Activated CD8-positive, alpha-beta memory T cell treated with anti-CD3 and anti-CD28 coated beads, Interleukin-2, amount 50 U/mL, for 24 hours (primary cell): ENCODE measurements around the gene HNRNPA3.
"Not testable (repeated sequence)": the region's sequence is repeated elsewhere in the genome, so short reads cannot be mapped to it uniquely, and the experiment has no call there.

ENCODE experiments used
- DNase-seq: peaks from one replicate; pipeline ENCODE4 v3.0.0-alpha.2; 2020; ENCODE audit errors: extremely low read depth

Gene HNRNPA3

DNA sequence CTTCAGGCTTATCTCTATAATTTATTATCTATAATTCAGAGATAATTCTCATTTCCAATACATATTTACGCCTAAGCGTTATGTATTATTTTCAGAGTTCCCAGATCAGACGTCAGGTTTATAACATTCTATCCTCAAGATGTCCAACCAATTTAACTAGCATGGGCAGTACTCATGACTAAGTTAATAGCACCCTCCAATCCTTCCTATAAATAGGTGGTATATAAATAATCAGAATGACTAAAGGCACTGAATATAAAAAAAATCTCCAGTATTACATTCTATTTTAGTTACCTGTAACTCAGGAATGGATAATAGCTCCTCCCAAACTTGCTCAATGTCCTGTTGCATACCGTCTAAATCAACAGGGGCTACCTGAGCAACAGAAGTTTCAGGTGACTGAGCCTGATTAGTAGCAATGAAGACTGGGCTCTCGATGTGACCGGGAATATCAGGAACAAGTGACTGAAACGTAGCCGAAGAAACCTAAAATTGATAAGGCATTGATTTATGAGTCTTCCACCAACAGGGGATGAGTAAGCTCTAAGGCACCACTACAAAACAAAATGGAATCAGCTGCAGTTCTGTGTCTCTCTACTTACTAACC lies 19.6 kb downstream of the HNRNPA3 start:
- no peak for DNase-seq

DNA sequence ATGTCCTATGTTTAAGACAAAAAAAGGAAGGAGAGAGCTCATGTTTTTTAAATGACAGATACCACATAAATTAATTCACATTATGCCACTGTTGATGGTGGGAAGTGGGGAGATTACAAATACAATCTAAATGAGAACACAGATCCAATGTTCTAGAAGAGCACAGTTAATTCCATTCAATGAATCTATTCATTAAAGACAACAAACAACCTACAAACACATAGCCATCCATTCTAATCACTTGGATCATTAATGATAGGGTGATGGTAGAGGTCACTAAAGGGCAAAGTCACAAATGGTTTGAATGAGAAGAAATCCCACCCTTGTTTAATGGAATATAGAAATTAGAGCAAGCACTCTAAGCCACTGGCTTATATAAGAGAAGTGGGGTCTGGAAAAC lies 21.7 kb downstream of the HNRNPA3 start:
- no peak for DNase-seq

DNA sequence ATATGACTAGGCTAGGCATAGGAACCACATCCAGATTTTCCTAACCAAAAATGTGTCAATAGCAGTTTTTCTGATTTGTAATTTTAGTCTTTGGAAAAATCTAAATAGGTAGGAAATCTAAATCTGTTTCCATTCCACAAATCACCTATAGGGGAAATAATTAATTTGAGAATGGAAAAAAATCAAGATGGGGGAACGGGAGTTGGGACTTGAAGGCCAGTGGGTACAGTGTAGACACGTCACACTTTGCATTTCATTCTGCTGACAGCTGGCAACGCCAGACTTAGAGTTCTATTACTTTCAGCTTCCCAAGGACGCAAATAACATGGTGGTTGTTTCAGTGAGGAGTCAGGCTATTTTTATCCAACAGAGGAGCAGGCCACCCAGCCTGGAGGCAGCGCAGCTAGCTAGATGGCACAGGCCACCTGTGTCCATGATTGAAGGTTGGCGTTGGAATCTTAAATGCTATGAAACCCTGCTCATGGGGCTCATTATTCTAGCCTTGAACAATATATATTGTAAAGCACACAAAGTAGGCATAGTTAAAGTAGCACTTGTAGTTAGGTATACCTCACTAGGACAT lies 23.4 kb downstream of the HNRNPA3 start:
- no peak for DNase-seq

DNA sequence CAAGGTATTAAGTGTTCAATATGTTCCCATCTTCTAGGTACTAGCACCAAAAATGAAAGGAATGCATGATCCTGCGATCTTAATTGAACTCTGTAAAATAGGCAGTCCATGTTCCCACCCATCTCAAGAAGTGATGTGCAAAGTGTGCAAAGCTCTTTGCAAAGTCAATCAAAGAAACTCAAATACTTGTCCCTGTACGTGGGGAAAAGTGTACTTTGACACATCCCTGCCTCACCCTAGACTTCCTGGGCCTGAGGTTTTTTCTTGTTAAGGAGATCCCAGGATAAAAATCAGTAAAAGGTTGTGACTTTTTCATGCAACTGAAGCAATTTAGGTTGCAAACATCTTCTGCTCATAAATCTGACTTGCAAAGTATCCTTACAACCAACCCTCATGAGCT lies 25.3 kb downstream of the HNRNPA3 start:
- DNase-seq = no peak

DNA sequence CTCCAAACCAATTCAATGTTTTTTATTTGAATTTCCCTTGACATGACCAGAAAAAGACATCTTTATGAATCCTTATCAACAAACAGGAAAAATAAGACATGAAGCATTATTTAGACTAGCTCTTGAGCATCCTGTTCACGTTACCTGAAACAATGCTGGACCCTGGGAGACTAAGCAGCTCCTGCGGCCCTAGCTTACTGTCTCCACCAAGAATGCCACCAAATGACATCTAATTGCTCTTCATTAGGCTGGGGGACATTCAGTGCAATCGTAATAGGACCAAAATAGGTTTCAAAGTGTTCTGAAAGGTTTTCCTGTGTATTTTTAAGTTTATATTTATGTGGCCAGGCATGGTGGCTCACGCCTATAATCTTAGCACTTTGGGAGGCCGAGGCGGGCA lies 26.5 kb downstream of the HNRNPA3 start:
- no peak for DNase-seq

DNA sequence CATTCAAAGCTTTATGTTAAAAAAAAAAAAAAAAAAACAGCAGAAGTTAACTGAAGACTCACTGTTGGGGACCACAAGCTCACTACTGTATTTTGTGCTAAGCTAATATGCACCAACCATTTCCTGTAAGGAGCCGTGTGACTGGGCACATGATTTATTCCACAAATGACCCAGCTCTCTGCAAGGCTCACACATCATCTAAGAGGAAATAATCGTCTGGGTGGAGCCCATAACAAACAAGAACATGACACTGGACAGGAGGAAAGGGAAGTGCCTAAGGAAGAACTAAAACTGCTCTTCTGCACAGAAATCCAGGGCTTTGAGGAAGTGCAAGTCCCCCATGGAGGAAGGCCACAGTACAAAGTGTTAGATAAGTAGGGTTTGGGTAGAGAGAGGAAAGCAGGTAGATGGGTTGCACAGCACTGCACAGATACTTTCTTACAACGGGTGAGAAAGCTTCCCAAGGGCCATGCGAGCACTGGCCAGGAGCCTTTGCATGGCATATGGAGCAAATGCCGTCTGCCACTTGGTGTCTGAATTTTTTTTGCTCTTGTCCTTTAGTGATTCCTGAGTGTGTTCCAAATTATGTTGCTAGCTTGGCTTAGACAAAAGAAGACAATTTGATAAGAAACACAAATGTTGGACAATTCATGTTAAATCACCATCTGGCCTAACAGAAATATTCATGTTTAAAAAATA lies 27.5 kb downstream of the HNRNPA3 start:
- DNase-seq = no peak

DNA sequence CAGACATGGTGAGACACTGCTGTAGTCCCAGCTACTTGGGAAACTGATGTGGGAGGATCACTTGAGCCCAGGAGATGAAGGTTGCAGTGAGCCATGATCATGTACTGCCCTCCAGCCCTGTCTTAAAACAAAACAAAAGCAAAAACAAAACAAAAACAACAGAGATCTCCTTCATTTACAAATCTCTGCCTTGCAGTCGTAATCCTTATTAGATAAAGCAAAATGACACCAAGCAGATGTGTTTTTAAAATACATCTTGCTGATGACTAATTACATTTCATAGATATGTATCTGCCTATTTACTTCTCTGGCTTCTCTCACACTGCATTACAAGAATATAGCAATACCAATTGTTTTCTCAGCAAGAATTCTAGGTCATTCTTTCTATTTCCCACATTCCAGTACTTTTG lies 29.1 kb downstream of the HNRNPA3 start:
- DNase-seq = no peak

DNA sequence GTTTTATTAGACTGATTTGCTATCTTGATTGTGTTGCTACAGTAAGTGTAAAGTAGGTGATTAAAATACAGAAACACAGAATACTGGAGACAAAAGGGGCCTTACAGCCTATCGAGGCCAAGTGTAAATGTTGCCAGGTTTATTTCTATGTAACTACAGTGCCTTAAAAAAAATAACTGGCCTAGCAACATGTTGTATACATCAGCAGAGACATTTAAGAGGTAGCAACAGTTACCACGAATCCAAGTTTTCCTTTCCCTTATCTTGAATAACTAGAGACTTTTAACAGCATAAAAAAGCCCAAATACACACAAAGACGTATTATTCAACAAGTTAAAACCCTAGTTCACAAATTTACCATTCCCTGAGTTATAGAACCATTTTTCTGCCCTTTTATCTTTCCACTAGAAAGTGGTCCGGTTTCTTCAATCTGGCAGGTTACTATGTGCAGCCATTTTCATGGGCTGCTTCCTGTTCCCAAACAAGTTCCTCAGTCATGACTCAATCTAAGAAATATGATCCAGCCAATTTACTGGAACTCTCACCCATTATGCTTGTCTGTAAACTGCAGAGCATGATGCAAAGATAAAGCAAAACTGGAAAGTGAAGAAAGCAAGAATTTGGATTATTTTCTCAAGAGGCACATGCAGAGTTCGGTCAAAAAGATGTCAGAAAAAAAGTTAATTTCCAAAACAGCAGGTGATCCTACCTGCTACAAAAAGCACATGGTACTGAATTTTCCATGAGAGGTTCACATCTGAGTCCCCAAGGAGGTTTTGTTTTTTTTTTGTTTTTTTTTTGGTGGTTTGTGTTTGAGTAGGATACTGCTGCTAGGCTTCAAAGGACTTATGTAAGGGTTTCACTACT lies 29.8 kb downstream of the HNRNPA3 start:
- no peak for DNase-seq

DNA sequence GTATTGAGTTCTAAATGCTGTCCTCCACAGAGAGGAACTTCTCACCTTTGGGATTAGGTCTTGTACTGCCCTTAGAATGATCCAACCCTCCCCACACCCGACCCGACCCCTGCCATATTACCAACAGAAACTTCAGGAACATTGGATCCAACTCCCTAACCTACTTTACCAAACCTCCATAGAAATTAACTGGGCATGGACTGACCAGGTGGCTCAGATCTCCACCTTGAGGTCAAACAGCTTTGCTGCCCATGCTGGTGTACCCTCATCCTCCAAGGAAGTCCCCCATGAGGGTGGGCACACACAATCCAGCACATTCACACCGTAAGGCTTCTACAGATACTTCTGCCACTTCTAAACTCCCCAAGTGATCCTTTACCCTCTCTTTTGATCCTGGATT lies 30.5 kb downstream of the HNRNPA3 start:
- no peak for DNase-seq

DNA sequence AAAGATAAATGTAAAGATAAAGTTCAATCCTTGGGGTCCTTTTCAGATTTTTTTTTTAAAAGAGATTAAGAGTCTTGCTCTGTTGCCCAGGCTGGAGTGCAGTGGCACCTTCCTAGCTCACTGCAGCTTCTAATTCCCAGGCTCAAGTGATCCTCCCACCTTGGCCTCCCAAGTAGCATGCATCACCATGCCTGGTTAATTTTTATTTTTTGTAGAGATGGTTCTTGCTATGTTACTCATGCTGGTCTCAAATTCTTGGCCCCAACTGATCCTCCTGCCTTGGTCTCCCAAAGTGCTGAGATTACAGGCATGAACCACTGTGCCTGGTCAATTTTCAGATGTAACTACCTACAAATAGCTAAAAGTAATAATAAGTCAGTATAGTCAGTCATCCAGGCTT lies 30.9 kb downstream of the HNRNPA3 start:
- no peak for DNase-seq

DNA sequence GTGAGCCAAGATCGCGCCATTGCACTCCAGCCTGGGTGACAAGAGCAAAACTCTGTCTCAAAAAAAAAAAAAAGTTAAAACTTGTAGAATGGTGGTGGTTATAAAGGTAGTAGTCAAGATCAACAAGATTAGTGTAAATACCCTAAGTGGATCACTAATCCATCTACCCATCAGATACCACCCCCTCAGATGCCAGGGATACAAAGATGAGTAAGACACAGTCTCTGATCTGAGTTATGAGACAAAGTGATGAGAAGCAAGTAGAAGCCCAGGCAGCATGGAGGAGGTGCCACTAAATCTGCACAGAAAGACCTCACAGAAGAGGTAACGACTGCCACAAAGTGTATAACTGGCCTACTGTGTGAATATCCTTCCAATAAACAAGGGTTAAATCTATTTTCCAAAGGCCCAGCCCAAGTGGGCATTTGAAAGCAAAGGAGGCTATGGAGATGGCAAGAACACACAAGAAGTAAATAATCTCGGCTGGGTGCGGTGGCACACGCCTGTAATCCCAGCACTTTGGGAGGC lies 31.7 kb downstream of the HNRNPA3 start:
- DNase-seq = no peak

DNA sequence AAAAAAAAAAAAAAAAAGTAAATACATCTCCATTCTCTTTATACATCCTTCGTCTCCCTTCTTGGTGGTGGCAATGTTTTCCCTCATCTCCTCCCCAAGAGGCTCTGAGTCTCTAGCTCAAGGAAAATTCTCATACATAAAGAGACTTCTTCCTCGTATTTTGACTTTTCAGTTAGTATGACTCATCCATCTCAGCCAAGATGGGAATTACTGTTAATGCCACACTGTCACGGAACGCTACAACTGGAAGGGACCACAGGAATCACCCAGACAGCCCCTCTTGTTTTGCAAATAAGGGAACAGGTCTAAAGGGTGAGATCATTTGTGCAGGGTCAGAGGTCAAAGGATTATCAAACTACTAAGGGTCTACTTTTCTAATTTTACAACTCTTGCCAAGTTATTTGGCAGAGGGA lies 32.4 kb downstream of the HNRNPA3 start:
- no peak for DNase-seq

DNA sequence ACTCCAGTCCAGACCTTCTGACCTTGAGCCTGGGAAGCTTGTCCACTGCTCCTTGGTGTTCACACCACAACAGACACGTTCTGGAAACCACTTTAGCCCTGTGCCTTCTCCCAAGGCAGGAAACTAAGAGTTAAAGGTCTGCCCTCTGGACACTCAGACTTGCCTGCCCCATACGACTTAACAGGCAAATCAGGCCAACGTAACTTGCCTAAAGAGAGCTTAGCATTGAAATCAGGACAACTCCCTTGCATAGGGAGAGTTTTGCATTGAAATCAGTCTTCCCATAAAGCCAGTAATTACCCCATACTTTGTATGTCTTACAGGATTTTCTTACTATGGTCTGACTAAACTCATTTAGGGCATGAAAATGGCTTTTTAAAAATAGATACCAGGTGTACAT lies 33.4 kb downstream of the HNRNPA3 start:
- DNase-seq = no peak

DNA sequence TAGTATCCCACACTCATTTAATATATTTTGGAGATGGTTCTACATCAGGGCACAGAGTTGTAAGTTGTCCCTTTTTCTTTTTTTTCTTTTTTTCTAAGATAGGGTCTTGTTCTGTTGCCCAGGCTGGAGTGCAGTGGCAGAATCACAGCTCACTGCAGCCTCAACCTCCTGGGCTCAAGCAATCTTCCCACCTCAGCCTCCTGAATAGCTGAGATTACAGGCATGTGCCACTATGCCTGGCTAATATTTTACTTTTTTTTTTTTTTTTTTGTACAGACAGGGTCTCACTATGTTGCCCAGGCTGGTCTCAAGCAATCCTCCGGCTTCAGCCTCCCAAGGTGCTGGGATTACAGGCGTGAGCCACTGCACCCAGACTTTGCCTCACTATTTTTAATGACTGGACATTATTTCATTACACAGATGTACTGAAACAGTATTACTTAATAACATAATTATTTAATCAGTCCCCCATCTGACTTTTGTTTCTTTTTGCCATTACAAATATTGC lies 34.0 kb downstream of the HNRNPA3 start:
- DNase-seq = not testable (repeated sequence)

DNA sequence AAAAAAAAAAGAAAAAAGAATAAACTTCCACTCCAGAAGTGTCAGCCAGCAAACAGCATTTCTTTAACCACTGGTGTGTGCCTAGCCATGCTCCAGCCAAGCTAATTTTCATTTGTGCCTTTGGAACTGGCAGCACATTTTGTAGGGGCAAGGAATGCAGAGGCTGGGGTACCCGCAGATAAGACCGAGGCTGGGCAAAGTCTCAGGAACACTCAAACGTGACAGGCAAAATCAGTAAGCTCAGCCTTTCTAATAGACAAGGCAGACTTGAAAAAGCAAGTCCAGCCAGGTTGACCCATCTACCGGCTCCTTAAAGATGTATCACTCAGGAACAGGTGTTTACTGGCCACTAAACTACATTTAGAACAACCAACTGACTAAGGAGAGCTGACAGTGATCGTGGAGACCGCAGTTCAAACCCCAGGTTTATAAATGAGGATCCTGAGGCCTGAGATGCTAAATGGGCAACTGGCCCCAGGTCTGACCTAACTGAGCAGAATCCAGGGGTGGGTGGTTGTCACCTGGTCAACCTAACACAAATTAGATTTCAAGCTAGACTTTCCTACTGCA lies 35.2 kb downstream of the HNRNPA3 start:
- DNase-seq = no peak

DNA sequence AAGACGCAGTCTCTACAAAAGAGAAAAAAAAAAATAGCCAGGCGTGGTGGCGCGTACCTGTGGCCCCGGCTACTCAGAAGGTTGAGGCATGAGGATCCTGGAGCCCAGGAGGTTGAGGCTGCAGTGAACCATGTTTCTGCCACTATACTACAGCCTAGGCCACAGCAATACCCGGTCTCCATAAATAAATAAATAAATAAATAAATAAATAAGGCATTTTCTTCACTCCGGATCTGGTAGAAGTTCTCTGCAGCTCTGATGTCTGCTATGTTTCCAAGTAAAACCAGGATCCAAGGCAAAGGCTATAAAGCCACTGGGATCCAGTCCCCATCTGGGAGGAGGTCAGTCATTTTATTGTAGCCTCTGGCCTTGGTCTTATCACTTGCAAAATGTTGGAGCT lies 36.4 kb downstream of the HNRNPA3 start:
- DNase-seq = no peak

DNA sequence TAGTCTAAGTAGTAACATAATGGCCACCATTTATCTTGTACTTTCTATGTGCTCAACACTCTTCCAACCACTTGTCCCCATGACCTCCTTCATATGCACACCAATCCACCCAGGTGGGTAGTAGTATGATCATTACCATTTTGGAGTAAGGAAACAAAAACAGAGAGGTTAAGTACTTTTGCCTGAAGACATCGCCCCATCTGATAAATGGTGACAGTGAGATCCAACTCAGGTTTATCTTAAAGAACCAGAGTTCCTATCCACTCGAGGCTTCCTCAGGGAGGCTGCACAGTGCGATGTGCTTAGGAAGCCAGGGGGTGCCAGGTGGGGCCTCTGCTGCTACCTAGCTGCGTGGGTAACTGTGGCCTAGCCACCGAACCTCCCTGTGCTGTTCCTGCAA lies 37.9 kb downstream of the HNRNPA3 start:
- DNase-seq = no peak

DNA sequence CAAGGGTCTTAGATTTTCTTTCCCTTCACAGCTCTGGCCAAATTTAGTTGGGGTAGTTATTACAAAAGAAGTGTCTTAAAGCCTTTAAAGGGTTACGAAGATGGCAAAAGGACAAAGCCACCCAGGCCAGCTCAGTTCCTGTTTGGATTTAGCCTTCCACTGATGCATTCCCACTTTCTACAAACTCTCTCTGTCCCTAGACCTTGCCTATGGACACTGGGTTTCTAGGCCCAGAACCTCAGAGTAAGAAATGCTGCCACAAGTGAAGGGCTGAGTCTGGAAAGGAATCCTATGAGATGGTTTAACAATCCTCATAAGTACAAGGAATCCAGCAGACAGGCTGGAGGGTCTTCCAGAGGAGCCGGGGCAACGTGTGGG lies 38.6 kb downstream of the HNRNPA3 start:
- no peak for DNase-seq

DNA sequence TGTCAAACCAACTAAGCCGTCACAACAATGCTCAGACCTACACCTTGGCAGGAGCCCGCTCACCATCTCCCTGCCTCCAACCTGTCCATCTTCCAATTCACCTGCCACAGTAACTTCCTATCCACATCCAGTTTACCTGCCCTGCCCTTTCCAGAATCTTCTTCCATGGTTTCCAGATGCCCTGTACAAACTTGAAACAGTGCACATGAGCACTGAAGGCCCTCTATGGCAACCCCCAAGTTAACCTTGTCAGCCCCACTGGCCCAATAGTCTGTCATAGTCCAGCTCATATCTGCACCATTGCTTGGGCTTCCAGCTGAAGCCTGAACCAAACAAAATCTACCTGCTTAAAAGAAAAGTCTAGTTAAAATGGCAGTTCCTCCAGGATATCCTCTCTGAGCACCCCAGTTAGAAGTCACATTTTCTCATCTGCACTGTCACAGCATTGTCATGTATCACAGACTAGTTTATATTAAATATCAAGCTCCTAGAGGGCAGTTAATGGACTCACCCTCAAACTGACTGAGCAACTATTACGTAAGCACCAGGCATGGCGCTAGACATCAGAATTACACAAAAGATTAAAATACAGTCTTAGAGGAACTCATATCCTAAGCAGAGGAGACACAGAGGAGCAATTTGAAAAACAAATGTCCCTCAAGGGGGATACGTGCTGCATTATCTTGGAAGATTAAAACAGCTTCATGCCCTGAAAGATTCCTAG lies 40.4 kb downstream of the HNRNPA3 start:
- no peak for DNase-seq

DNA sequence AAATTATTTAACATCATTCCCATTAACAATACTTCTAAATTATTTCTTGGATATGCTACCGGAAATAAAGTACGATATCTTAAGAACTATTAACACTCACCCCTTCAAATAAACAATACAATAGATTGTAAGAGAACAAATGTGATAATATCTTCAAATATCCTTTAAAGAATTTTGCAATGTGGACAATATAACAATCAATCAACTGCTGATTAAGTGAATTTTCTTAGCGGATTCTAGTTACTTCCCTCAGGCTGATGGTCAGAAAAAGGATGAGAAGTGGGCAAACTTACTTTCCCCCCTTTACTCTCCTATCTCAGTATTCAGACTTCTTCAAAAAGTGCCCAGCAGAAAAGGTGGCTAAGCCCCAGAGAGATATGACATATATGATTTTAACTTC lies 41.1 kb downstream of the HNRNPA3 start:
- no peak for DNase-seq
